ENCODE data around the gene KISS1. TPM values are rescaled to one million over a fixed set of nuclear protein-coding genes. Genes with fewer than 3 reads are reported as not detected.

KISS1 gene
- total RNA-seq, 1 experiment from 2014 or later: 0.35 TPM

GRCh38 chr1:204161609-204162493 is 34.4 kb downstream of the KISS1 start:
- Mint-ChIP-seq H3K4me3 (no peak overlapping the region), H3K4me1 (peaks cover 2% of the 10 kb centered on the region; the same call in 1 of the 2 replicates), H3K36me3 (no peaks in the 10 kb centered on the region), H3K27ac (no peak overlapping the region), H3K27me3 (ENCODE audit: low read depth) (peaks cover 6% of the 10 kb centered on the region), H3K9me3 (no peaks in the 10 kb centered on the region)
- ChIA-PET POLR2A (interaction anchor here (1.0 to 1.1 kb wide), 2 partner anchors 10 to 201 kb away, joined by 3 read pairs; partner anchors contain the start of gene ETNK2), CTCF (interaction anchor here (0.5 to 8.4 kb wide), 50 partner anchors 8 to 332 kb away, joined by 3 to 159 read pairs (median 6); partner anchors contain the start of genes ETNK2, GOLT1A, KISS1 and PLEKHA6)
- DNase-seq (ENCODE audit: low spot score) (no peak), ATAC-seq (no peak)
- no peak for TF ChIP-seq PRRX2 (CRISPR knock-in tag; IDR thresholded peaks at IDR 0.05)
- TF ChIP-seq ESRRA (CRISPR knock-in tag; IDR thresholded peaks at IDR 0.05; ENCODE audit: borderline replicate concordance): no peak
- TF ChIP-seq PREB (CRISPR knock-in tag; IDR thresholded peaks at IDR 0.05; ENCODE audit: borderline replicate concordance): no peak
- no peak for TF ChIP-seq ZNF121 (CRISPR knock-in tag; IDR thresholded peaks at IDR 0.05)
- no peak for TF ChIP-seq TEAD1 (CRISPR knock-in tag; IDR thresholded peaks at IDR 0.05)

- H3K4me3 Mint-ChIP-seq: no peak overlapping the region
- H3K36me3 Mint-ChIP-seq: no peaks in the 10 kb centered on the region
- DNase-seq (ENCODE audit: low spot score) (no peak), ATAC-seq (no peak)
- peaks cover 2% of the 10 kb centered on the region; the same call in 1 of the 2 replicates for H3K4me1 Mint-ChIP-seq
- ChIA-PET POLR2A (interaction anchor here (0.6 kb wide), 1 partner anchor 18 kb away, joined by 4 read pairs; no protein-coding TSS in a partner anchor), CTCF (interaction anchor here (0.5 to 1.4 kb wide), 4 partner anchors 40 to 1500 kb away, joined by 3 to 4 read pairs (median 3); no protein-coding TSS in a partner anchor)
- H3K9me3 Mint-ChIP-seq: no peaks in the 10 kb centered on the region
- no peak overlapping the region for H3K27ac Mint-ChIP-seq
- peaks cover 13% of the 10 kb centered on the region for H3K27me3 Mint-ChIP-seq (ENCODE audit: low read depth)
- no peak for TF ChIP-seq ZNF512 (CRISPR knock-in tag; IDR thresholded peaks at IDR 0.05; ENCODE audit: borderline replicate concordance)
- TF ChIP-seq TCF7 (CRISPR knock-in tag; IDR thresholded peaks at IDR 0.05; ENCODE audit: low read depth): no peak
- TF ChIP-seq STAT6 (CRISPR knock-in tag; conservative IDR thresholded peaks at IDR 0.05; ENCODE audit: low read depth): no peak
- TF ChIP-seq ZNF263 (CRISPR knock-in tag; IDR thresholded peaks at IDR 0.05; ENCODE audit: low read depth): no peak
- no peak for TF ChIP-seq ZNF396 (CRISPR knock-in tag; IDR thresholded peaks at IDR 0.05; ENCODE audit: borderline replicate concordance)
- TF ChIP-seq SMAD3 (CRISPR knock-in tag; IDR thresholded peaks at IDR 0.05; ENCODE audit: borderline replicate concordance): no peak
- TF ChIP-seq NR2C2 (CRISPR knock-in tag; IDR thresholded peaks at IDR 0.05): no peak
- TF ChIP-seq JAZF1 (CRISPR knock-in tag; IDR thresholded peaks at IDR 0.05): no peak
- TF ChIP-seq SP1 (CRISPR knock-in tag; conservative IDR thresholded peaks at IDR 0.05): no peak
- no peak for TF ChIP-seq RORB (CRISPR knock-in tag; IDR thresholded peaks at IDR 0.05)
- TF ChIP-seq MYBL2 (CRISPR knock-in tag; IDR thresholded peaks at IDR 0.05): no peak
- TF ChIP-seq CBFB (CRISPR knock-in tag; IDR thresholded peaks at IDR 0.05; ENCODE audit: low read depth): no peak
- TF ChIP-seq ZNF281 (CRISPR knock-in tag; IDR thresholded peaks at IDR 0.05): no peak
- no peak for TF ChIP-seq ZSCAN18 (CRISPR knock-in tag; IDR thresholded peaks at IDR 0.05)
- no peak for TF ChIP-seq GTF2I (CRISPR knock-in tag; conservative IDR thresholded peaks at IDR 0.05)
- TF ChIP-seq GABPB1 (CRISPR knock-in tag; IDR thresholded peaks at IDR 0.05): no peak
- no peak for TF ChIP-seq RELA (CRISPR knock-in tag; IDR thresholded peaks at IDR 0.05; ENCODE audit: borderline replicate concordance)
- no peak for TF ChIP-seq MAX (CRISPR knock-in tag; IDR thresholded peaks at IDR 0.05)
- no peak for TF ChIP-seq ZNF317 (CRISPR knock-in tag; IDR thresholded peaks at IDR 0.05; ENCODE audit: borderline replicate concordance, low read depth)
Measured at GRCh38 chr1:204157962-204158361, 38.3 kb downstream of the KISS1 start.
